HTR-8/SVneo (cell line): ENCODE measurements around the gene UBTF.

Source experiments
- DNase-seq: peaks from one replicate; pipeline ENCODE4 v3.0.0; 2011; ENCODE audit warnings: low spot score, mixed read lengths; ENCODE audit not compliant: insufficient read length
- FAIRE-seq: peaks from 2 replicates; lab custom pipeline; 2011; peaks lifted over from hg19 to GRCh38; lab: Jason Lieb, UNC

The UBTF gene

DNA sequence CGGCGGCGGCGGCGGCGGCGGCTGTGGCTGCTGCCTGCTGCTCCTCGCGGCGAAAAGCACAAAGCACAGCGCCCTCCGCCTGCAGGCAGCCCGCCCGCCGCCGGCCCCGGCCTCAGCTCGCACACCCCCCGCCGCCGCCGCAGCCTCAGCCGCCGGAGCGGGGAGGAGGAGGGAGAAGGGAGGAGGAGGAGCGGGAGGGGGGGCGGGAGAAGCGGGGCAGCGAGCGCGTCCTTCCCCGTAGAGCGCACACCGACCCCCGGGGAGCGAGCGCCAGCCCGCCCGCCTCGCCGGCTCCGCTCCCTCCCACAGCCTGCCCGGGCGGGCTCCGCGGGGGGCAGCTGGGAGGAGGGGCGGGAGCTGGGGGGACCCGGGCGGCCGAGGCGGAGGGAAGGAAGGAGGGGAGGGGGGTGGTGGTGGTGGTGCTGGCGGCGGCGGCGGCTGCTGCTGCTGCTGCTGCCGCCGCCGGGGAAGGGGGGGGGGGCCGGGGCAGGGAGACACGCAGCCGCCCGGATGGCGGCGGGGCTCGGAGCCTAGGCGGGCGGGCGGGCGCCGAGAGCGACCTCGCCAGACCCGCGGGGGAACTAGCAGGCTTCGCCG is at the start of gene UBTF:
Gene UBTF (minus strand): TSS at position 60 of the 597 bp plus-strand sequence. CDS start 1,446 bp downstream, outside the sequence.
- peak; percentile 57 for DNase-seq

GRCh38 chr17:44268709-44269534 is 49.4 kb upstream of the UBTF start:
- FAIRE-seq: no peak
- no peak for DNase-seq

More for the DNA sequence above, at the start of gene UBTF:
- no peak for FAIRE-seq

GRCh38 chr17:44267818-44268490 is 48.5 kb upstream of the UBTF start, which contains the start of gene SLC4A1:
Gene SLC4A1 (minus strand): TSS chr17:44268135. CDS start chr17:44262866, 5,269 bp downstream.
- no peak for FAIRE-seq
- DNase-seq: no peak

GRCh38 chr17:44267165-44267455 is 47.6 kb upstream of the UBTF start:
- DNase-seq (no peak), FAIRE-seq (no peak)

- DNase-seq (no peak), FAIRE-seq (peak; percentile 48)
These were observed 47.1 kb upstream of the UBTF start for GRCh38 chr17:44266402-44267164.

DNA sequence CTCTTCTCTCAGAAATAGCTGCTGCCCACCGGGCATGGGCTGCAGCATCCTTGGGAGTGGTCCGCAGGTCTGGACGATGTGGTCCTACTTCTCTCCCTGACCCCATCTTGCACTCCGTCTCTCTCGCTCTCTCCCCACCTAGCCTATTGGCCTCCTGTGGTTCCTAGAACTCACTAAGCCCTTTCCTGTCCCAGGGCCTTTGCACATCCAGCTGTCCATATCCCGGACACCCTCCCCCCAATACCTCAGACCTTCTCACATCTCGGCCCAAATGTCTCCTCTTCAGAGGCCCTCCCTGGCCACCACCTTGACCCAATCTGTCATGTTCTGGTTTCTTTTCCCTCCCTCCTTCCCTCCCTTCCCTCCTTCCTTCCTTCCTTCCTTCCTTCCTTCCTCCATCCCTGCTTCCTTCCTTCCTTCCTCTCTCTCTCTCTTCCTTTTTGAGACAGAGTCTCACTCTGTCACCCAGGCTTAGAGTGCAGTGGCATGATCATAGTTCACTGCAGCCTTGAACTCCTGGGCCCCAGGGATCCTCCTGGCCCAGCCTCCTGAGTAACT is 43.9 kb upstream of the UBTF start:
- DNase-seq: no peak
- FAIRE-seq: no peak

- FAIRE-seq: no peak
- DNase-seq: no peak
These were observed 43.3 kb upstream of the UBTF start for GRCh38 chr17:44262654-44263225.

- DNase-seq (no peak), FAIRE-seq (no peak)
These were observed 40.8 kb upstream of the UBTF start for GRCh38 chr17:44260296-44260695.

DNA sequence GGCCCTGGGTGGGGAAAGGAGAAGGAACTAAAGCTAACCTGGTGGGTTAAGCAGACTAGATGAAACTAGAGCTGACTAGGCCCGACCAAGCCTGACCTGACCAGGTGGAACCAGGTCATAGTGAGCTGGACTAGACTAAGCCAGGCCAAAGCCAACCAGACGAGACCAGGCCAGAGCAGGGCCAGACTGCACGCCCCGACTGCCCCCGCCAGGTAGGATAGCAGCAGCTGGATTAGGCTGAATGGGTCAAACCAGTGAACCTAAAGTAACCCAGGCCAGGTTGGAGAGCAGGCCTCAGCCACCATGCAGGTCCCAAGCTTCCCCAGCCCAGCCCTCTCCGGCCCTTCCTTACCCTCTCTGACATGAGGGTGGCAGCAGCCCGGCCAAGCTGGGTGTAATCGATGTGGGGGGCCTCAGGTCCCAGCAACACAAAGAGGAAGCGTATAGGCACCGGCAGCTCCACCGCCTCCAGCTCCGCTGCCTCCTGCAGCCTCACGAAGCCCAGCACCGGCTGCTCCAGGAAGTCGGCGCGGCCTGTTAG is 39.4 kb upstream of the UBTF start:
- FAIRE-seq: peak; percentile 26
- DNase-seq: no peak

DNA sequence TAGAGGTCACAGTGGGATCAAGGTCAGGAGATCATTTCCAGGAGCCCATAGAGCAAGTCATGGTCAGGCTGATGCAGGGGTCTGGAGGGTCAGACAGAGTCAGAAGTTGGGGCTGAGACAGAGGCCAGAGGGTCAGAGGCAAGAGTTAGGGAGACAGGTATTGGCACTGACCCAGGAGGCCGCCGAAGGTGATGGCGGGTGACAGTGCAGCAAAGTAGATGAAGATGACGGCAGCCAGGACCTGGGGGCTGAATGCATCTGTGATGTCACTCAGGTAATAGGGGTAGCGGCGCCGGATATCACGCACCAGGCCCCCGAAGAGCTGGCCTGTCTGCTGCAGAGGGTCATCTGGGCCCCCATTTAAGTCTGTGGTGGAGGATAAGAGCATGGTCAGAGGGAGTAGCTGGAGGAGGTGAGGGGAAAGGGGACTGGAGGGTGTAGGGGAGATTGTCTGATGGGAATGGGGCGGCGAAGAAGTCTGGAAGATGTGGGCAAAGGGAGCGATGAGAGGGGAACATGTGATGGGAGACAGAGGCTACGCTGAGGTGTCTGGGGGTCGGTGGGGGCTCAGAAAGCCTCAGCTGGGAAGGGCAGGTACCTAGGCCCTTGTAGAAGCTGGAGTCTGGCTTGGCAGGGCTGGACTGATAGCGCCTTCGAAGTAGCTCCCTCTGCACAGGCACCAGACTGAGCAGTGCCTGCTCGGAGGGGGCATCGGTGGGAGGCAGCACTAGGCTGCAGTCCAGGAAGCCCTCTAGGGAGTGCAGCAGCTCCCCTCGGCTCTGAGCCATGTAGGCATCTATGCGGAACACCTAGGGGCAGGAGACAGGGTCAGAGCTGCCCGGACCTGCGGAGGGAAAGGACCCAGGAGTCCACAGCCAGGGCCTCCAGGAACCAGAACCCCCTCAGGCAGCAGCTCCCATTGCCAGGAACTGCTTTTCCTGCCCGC is 38.6 kb upstream of the UBTF start:
- DNase-seq (no peak), FAIRE-seq (no peak)

- no peak for DNase-seq
- peak; percentile 97 for FAIRE-seq
These were observed 37.2 kb upstream of the UBTF start for GRCh38 chr17:44256671-44257070.

DNA sequence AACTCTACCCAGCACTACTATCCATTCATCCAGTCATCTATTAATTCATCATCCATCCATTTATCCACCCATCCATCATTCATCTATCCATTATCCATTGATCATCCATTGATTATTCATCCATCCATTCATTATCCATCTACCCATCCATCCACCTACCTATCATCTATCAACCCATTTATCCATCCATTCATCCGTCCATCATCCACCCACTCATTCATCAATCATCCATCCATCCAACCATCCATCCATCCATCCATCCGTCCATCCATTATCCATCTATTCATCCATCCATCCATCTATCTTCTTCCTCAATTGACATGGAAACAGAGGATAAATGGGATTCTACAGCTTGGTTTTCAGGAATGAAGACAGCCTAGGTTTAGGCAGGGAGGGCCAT is 36.4 kb upstream of the UBTF start:
- FAIRE-seq (peak; percentile 88), DNase-seq (no peak)

DNA sequence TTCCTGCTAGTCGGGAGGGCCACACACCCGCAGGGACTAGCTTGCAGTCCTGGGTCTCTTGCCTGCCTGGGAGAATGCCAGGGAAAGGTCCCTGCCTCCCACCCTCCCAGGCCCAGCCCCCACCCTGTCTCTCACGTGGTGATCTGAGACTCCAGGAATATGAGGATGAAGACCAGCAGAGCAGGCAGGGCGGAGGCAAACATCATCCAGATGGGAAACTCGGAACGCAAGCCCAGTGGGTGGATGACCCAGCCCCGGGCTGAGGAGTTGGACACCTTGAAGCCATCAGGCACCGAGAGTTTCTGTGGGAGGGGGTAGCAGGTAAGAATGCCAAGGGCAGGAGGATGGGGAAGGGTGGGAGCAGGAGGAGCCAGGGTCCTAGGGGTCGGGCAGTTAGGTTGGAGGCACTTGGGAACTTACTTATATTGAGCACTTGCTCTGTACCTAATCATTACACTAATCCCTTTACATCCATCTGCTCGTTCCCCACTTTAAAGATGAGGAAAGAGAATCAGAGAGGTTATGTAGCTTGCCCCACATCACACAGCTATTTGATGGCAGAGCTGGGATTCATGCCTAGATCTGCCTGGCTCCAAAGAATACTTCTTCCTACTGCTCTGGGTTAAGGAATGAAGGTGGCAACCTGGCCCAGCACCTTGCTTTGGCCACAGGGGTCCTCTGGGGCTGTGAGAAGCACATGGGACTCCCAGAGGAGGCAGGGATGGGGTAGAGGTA is 35.1 kb upstream of the UBTF start:
- FAIRE-seq (peak; percentile 60), DNase-seq (no peak)

DNA sequence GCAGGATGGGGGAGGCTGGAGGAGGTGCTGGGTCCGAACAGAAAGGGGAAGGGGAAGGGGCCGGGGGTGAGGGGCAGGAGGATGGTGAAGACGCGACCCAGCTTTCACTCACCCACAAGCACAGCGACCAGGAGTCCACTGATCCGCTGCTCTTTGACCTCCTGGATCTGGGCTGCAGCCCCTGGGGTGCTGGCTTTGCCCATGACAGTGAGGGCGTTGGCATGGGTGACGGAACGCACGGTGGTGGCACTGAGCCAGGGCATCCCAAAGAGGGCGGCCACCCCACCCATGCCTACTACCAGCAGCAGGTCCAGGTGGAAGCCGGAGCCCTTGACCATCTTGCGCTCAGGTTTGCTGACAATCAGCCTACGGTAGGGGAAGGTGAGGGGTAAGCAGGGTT is 33.5 kb upstream of the UBTF start:
- DNase-seq (no peak), FAIRE-seq (peak; percentile 23)

- no peak for FAIRE-seq
These were observed 31.6 kb upstream of the UBTF start for GRCh38 chr17:44251062-44251461.

DNA sequence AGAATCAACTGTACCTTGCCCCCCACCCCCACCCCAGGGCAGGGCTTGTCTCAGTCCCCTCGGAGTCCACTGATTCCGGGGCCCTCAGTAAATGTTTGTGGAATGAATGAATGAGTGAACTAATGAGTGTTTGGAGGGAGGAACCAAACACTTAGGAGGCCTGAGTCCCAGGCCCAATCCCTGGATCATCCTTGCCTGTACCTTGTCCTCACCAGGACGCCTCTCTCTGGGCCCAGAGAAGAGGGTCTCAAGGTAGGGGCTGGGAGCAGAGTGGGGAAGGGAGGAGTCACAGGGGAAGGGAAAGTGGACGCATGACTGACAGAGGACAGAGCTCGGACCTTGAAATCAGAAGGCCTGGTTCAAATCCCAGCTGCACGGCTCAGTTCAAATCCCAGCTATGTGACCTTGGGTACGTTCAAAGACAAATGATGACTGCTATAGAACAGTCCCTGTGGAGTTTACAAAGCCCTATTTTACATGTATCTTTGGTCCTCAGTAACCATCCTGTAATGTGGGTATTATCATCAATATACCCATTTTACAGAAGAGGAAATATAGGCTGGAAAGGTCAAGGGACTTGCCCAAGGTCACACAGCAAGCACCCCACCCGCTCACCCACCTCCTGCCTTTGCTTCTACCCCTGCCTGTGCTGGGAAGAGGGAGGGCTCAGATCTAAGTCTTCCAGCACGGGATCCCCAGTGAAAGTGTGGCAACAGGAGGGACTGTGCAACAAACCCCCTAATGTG is 30.2 kb upstream of the UBTF start:
- DNase-seq (no peak), FAIRE-seq (peak; percentile 33)

More at GRCh38 chr17:44251062-44251461, 31.6 kb upstream of the UBTF start:
- DNase-seq: no peak
